GM21447 (cell line): Measurements from ENCODE around the gene GPC2.
"Not testable (repeated sequence)": the region's sequence is repeated elsewhere in the genome, so short reads cannot be mapped to it uniquely, and the experiment has no call there.

Experiments
- ATAC-seq: cut with Tn5 transposase; IDR thresholded peaks from one replicate; pipeline ENCODE4 v1.9.1; 2021; ENCODE audit not compliant: unreplicated experiment

The GPC2 gene

DNA sequence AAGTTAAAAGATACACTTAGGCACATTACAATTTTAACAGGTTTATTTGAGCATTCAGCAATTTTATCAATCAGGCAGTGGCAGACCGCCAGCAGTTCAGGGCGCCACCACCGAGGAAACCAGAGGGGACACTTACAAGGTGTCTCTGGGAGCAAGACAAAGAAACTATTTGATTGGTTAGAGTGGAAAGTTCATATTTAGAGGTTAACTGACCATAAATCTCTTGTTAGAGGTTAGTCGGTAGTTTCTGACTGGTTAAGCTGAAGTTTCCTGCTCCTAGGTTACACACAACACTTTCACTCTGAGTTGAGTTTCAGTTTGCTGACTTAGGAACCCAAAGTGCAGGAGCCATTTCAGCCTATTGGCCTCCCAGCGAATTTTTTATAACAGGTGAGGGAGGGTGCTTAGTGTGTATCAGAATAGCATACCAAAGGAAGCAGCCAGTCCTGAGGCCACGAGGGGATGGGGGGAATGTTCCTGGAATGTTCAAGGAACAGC is 31.8 kb upstream of the GPC2 start:
- ATAC-seq: peak; percentile 70

DNA sequence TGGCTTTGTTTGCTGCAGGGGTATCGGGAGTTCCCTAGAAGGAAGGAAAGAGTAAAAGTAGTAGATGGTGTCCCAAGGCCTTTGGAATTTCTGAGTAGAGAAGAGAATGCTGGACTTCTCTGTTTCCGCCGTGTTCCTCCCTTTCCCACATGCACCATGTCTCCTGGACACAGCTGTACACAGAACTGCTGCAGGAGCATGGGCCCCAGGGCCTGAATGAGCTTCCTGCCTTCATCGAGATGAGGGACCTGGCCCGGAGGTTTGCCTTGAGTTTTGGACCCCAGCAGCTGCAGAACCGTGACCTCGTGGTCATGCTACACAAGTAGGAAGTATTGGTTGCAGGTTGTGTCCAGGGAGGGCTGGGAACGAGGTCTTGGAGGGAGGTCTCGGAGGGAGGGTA is 27.3 kb upstream of the GPC2 start:
- ATAC-seq: no peak

DNA sequence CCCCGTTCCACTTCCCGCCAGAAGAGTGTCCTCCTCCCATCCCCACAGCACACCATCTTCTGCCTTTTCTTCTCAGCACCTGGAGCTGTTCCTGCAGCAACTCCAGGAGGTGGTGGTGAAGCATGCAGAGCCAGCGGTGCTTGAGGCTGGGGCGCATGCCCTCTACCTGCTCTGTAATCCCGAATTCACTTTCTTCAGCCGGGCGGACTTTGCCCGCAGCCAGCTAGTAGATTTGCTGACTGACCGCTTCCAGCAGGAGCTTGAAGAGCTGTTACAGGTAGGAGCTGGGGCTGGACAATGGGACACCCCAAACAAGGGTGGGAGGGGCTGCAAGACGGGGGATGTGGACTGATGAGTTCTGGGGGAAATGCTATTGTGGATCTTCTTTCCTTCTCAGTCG is 23.5 kb upstream of the GPC2 start:
- ATAC-seq: no peak

DNA sequence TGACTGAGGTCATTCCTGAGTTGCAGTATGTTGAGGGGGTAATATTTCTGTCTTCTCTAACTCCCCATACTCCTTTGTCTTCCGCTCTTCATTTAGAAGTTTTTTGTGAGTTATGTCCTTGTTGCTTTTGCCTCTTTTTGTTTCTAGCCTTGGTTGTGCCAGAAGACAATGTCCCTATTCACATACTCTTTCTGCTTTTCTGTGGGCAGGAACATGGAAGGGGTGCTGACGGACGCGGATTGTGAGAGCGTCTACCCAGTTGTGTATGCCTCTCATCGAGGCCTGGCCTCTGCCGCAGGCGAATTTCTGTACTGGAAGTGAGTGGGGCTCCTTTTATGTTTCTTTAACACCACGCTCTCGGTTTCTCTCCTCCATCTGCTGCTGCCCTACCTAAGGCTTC is 21.1 kb upstream of the GPC2 start:
- ATAC-seq: no peak

DNA sequence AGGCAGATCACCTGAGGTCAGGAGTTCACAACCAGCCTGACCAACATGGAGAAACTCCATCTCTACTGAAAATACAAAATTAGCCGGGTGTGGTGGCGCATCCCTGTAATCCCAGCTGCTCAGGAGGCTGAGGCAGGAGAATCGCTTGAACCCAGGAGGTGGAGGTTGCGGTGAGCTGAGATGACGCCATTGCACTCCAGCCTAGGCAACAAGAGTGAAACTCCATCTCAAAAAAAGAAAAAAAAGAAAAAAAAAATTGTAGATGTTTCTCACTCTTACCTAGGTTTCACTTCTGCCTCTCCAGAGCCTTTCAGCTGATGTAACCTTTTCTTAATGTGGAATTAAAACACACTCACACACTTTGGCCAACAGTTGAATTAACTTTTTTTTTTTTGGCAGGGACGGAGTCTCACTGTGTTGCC is 18.7 kb upstream of the GPC2 start:
- not testable (repeated sequence) for ATAC-seq

DNA sequence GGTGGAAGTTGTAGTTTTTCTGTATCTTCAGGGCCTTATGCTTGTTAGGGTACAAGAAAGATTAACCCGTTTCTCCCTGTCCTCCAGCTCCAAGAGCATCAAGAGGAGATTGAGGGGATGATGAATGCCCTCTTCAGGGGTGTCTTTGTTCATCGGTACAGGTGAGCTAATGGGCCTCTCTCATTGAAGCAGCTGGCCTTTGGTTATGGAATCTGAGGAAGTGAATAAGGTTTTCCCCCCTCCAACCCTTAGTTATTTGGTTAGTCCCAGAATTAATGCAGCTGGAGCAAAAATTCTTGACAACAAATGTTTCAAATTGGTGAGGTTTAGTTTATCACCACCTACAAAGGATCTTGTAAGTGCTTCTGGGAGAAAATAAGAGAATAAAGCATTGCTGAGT is 18.0 kb upstream of the GPC2 start:
- ATAC-seq: no peak

DNA sequence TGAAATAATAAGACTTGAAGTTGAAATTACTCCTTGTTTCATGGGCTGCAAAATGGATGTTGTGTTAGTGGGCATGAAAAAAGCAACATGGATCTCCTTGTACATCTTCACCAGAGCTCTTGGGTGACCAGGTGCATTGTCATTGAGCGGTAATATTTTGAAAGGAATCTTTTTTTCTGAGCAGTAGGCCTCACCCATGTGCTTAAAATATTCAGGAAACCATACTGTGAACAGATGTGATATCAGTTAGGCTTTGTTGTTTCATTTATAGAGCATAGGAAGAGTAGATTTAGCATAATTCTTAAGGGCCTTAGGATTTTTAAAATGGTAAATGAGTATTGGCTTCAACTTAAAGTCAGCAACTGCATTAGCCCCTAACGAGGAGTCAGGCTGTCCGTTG is 15.8 kb upstream of the GPC2 start:
- no peak for ATAC-seq

DNA sequence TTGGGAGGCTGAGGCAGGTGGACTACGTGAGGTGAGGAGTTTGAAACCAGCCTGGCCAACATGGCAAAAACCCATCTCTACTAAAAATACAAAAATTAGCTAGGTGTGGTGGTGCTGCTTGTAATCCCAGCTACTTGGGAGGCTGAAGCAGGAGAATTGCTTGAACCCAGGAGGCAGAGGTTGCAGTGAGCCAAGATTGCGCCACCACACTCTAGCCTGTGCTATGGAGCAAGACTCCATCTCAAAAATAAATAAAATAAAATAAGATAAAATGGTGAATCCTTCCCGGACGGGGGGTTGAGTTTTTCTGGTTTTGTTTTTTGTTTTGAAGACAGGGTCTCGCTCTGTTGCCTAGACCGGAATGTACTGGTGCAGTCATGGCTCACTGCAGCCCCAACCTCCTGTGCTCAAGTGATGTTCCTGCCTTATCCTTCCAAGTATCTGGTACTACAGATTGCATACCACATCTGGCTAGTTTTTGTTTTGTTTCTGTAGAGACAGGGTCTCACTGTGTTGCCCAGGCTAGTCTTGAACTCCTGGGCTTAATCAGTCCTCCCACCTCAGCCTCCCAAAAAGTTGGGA is 15.2 kb upstream of the GPC2 start:
- not testable (repeated sequence) for ATAC-seq

DNA sequence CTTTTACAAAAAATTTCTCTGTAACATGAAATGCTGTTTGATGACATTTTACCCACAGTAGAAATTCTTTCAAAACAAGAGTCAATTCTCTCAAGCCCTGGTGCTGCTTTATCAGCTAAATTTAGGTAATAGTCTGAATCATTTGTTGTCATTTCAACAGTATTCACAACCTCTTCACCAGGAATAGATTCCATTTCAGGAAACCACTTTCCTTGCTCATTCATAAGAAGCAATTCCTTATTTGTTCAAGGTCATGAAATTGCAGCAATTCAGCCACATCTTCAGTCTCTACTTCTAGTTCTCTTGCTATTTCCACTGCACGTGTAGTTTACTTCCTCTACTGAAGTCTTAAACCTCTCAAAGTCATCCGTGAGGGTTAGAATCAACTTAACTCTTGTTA is 14.6 kb upstream of the GPC2 start:
- ATAC-seq: no peak

DNA sequence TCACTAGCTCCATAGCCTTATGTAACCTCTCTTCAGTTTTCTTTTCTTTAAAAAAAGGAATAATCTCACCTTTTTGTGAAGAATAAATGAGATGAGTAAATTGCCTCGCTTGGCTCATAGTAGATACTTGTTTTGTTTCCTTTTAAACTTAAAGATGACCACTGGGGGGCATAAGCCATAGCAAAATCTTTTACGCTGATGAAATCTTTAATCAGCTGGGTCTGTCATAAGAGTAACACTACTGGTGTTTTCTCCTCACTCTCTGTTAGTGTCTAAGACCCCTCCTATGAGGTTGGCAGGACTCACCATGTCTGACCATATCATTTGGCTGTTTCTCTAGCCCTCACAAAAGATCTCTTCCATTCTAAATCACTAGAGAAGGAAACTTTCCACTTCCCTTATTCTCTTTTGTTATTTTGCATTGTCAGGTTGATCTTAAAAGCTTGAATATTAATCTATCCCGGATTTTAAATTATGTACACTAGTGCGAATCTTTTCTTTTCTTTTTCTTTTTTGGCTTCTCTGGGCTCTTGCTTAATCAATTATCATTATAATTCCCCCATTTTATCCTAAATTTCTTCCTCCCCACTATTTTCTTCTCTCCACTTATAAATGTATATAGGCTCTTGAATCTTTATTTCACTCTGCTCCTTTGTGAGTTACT is 13.0 kb upstream of the GPC2 start:
- ATAC-seq: no peak

DNA sequence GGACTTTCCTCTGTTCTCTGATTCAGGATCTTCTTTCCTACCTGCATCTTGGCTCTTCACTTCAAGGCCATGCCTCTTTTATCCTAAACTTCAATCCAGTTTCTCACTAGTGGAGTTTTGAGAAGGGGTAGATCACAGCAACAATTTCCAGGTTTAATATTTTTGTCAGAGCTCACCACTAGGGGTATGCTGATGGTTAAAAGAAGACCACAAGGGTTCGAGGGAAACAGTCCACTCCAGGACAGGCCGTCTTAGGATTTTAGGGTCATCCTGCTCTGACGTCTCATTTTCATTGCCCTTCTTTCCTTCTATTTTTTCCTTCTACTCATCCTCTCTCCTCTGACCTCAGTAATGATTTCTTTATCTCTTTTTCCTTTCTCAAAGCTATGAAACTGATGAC is 11.9 kb upstream of the GPC2 start:
- ATAC-seq: no peak

DNA sequence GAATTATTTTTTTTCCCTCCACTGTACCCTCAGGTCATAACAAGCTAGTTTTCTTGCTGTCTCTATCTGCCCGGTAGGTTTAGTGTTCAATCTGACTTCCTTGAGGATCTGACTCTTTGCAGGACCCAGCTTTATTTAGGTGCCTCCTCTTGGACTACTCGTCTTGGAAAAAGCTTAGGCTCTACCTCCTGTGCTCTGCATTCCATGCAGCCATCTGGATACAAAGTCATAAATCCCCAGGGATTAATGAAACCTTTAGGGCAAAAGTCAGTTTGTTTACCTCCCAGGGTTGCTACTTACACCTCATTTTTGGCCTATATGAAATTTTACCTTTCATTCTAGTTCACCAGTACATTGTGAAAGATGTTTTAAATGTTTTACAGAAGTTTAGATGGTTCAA is 8.5 kb upstream of the GPC2 start:
- ATAC-seq: no peak

DNA sequence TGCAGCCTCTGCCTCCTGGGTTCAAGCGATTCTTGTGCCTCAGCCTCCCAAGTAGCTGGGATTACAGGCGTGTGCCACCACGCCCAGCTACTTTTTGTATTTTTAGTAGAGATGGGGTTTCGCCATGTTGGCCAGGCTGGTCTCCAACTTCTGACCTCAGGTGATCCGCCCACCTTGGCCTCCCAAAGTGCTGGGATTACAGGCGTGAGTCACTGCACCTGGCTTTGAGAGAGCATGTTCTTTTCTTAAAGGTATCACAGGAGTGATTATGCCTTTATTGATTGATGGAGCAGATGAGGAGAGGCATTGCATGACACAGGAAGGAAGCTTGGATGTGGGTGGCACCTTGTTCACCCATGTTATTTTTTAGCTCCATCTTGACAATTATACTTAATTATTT is 5.9 kb upstream of the GPC2 start:
- ATAC-seq: not testable (repeated sequence)

DNA sequence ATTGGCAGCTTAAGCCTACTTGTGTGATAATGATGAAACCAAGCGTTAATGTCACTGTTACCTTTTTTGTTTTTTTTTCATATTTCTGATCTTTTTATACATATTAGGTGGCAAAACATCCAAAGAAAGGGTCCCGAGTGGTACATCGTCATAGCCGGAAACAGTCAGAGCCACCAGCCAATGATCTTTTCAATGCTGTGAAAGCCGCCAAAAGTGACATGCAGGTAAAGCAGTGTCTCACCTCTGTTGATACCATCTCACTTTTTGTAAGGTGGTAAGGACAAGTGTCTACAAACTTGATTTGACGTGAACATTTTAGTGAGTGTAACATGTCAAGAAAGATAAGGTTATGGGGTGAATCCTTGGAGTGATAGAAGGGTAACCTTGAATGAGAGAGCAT is 5.4 kb upstream of the GPC2 start:
- not testable (repeated sequence) for ATAC-seq

DNA sequence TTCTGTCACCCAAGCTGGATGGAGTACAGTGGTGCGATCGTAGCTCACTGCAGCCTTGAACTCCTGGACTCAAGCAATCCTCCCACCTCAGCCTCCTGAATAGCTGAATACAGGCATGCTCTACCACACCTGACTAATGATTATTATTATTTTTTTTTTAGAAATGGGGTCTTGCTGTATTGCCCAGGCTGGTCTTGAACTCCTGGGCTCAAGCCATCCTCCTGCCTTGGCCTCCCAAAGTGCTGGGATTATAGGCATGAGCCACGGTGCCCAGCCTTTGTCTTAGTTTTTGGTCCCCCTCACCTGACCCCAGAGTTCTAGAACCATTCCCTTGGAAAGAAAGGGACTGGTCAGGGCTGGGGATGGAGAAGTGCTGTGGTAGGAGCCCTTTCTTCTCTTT is 2.9 kb upstream of the GPC2 start:
- ATAC-seq: not testable (repeated sequence)

DNA sequence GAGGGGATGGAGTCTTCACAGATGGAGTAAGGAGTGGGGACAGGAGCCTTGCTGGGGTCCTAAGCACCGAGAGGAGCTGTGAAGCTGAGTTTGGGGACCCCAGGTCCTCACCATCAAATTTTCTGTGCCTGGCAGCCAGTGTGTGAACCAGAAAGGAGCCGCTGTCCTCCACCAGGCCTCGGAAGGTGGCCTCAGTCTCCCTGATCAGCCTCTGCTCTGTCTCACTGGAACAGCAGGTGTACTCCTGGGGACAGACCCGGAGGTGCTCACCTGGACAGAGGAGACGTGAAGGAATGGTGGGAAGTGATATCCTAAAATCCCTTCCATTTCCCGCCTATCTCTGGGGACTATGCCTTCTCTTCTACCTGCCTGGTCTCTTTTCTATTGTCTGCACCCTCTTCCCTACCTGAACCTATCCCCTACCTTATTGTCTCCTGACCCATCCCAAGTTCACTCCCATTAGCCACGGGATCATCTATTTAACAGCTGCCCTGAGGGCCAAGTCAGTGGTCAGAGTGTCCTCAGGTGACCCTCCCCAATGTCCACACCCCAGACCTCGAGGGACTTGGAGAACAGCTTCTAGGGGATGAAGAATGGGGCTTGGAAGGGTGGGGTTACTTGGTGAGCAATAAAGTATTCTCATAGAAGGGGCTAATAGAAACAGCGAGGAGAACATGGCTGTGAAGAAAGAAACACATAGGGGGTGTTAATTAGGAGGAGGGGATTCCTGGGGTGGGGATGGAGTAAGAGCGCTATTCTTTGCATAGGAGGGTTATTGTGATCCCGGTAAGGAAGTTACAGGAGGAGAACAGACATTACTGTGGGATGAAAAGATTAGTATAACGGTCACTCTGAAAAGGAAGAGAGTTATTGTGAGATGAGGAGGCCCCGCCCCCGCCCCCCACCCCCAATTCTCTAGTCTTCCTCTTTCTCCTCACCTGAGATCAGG is 811 bp downstream of the GPC2 start:
- no peak for ATAC-seq

DNA sequence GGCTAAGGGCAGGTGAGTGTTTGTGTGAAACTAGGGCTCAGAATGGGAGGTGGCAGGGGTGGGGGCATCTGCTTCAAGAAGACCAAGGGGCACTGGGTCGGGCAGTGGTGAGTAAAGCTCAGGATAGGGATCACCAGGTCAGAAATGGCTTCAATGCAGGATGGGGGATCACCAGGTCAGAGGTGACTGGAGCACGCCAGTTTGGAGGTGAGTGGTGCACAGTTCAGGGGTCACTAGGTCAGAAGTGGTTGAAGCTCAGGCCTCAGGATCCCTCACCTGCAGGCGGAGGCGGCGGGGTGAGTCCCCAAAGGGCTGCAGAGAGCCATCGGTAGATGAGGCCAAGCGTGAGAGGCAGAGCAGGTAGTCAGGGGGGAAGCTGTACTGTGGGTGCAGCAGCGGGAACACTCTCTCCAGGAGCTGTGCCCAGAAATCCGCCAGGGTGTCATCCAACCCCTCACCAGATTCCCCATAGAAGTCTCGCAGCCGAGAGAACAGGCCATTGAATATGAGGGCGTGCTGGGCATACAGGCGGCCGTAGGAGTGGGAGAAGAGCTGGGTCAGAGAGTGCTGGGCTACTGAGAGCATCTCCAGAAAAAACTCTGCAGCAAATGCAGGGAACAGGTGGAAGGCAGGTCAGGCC is 1.8 kb downstream of the GPC2 start:
- no peak for ATAC-seq

DNA sequence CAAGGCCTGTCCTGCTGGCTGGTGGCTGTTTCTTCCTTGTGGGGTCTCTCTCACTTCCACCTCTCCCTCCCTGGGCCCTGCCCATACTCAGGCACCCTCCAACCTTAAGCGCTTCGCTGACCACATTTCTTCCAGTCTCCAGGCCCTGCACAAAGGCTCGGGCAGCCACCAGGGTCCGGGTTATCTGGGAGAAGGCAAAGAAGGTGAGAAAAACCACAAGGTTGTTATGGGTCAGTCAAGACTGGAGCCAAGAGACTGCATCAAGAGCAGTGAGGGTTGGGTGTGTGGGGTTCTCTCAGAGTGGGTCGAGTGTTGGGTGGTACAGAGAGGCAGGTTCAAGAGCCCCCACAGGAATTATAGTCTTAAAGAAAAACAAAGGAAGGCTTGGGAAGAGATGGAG is 2.6 kb downstream of the GPC2 start:
- ATAC-seq: no peak

DNA sequence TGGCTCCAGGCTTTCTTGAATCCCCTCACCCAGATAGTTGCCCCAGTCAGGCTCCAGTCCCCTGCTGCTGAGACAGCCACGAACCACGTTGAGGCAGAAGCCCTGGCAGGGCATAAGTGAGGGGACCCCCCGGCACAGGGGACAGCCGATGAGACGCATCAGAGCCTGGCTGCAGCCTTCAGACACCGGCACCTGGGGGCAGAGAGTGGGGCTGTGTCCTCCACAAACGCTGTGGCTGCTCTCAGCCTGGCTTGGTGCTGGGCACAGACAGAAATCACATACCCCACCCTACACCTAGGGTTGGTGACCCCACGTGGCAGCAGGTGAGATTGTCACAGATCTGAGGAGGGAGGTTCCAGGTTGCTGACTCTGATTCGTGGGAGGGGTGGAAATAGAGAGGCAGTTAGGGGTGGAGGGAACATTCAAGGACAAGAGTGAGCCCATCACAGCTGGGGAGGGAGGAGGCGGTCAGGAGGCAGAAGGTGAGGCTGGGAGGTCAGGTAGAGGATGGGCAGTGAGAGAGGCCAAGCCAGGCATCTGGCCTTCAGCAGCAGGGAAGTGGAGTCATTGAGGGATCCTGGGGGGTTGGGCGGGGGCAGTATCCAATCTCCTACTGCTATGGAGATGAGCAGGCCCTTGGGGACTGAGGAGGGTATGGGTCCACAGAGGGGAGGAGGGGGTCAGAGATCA is 3.2 kb downstream of the GPC2 start:
- ATAC-seq: no peak

DNA sequence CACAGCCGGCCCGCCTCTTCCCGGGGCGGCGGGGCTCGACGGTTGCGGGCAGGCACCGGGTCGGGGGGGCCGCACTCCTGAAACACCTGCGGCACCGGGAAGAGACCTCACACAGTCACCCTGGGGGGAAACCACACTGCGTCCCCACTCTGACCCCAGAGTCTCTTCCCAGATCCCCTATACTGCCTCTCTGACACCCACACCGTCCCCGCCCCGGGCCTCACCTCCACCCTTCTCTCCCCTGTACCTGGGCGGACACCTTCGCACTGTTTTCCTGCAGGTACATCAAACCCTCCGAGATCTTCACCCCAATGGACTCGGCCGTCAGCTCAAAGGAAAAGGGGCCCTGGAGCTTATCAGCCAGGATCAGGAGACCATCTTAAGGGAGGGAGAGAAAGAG is 5.3 kb downstream of the GPC2 start:
- ATAC-seq: no peak
